Occipital lobe (tissue), 2 donors: ENCODE measurements around the gene RNF187. TPM values are rescaled to one million over a fixed set of nuclear protein-coding genes. Genes with fewer than 3 reads are reported as not detected.
"Not testable (repeated sequence)": the region's sequence is repeated elsewhere in the genome, so short reads cannot be mapped to it uniquely, and the experiment has no call there.

Source experiments
- DNase-seq: peaks from one replicate; lab custom pipeline; 2025; lab: John Stamatoyannopoulos, UW
- total RNA-seq: library from RNA; depleted of rRNA; stranded (reverse); fragments of >200 nt; gene quantifications from one replicate; pipeline ENCODE4 v1.2.3, GENCODE V29; 2014

Gene RNF187
- total RNA-seq, 1 donor from 2014 or later, result 61.9 TPM

DNA sequence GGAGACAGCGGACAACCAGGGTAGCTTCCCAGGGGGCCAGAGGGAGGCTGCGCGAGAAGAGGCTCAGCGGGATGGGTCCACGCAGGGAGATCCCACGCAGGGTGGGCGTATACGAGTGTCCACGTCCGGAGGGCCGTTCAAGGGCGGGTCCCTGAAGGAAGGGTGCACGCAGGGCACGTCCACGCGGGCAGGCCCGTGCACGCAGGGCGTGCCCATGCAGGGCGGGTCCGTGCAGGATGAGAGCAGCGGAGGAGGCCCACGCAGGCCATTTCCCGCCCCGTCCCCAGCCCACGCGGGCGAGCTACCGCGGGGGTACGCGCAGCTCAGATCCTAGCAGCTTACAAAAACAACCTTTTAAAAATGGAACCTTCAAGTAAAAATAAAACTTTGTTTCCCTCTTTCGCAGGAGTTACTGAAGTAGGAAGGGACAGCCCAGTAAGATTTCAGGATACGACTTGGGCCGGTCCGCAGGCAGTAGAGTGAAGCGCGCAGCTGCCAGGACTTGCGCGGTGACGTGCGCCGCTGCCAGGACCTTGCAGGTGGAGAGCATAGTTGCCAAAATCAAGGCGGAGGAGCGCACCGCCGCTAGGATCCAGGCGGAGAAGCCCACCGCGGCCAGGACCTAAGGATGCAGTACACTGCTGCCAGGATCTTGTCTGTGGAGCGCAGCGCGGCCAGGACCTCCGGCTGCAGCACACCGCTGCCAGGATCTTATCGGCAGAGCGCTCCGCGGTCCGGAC, 416 bp upstream of the RNF187 start:
- DNase-seq, result peak; percentile 85

DNA sequence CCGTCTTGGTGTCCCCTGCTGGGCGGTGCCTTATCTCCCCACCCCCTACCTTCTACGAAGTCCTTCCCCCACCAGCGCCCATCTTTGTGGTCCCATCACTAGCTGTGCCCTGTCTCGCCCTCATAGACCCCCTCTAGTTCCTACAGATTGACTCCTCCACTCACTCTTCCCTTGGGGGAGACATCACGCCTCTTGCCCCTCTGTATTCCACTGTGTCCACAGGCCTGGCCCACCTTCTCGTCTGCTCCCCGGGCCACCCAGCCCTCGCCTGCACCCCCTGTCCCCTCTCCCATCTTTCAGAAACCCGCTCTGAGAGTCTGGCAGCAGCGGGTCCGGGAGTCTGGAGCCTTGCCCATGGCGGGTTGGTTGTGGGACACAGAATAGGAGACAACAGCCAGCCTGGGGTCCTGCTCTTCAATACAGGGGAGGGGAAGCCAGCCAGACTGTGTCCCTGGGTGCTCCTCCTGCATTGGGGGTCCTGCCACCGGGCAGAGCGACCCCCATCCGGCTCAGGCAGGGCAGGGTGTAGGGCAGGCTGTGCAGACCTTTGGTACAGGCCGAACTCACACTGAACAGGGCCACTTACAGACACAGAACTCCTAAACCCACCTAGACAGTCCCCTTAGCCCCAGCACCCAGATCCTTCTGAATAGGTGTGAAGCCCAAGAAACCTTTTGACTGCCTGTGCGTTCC, 1.1 kb downstream of the RNF187 start:
- no peak for DNase-seq

GRCh38 chr1:228488818-228489674, 1.9 kb downstream of the RNF187 start:
- DNase-seq, result no peak

- no peak for DNase-seq
Observed at GRCh38 chr1:228490120-228491078, 3.2 kb downstream of the RNF187 start.

- DNase-seq, result no peak
Observed at GRCh38 chr1:228493141-228494043, 6.2 kb downstream of the RNF187 start.

GRCh38 chr1:228494044-228494353, 6.8 kb downstream of the RNF187 start:
- DNase-seq, result no peak

DNA sequence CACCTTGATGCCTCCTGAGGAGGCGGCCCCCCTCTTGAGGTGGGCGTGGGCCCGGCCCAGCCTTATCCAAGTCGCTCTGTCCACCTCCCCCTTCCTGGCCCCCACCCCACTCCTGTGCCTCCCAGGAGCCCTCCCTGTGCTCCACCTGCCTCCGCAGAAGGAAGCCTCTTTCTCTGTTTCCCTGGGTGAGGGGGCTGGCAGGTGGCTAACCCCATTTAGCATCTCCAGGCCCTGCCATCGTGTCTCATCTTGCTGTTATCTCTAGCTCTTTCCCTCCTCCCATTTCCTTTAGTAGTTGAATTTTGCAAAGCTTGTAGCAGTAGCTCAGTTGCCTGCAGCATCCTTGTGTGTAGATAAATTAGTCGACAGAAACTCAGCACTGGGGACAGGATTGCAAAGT, 7.2 kb downstream of the RNF187 start:
- DNase-seq, result no peak

GRCh38 chr1:228494970-228495853, 8.0 kb downstream of the RNF187 start:
- DNase-seq, result no peak

DNA sequence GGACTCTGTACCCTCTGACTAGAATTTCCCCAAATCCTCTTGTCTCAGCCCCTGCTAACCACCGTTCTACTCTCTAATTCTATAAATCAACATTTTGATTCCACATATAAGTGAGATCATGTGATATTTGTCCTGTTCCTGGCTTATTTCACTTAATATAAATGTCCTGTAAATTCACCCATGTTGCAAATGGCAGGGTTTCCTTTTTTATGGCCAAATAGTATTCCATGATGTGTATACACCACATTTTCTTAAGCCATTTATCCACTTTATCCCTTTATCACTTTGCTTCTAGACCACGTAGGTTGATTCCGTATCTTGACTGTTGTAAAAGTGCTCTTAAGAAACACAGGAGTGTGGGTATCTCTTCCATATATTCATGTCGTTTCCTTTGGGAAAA, 8.9 kb downstream of the RNF187 start:
- DNase-seq, result no peak

DNA sequence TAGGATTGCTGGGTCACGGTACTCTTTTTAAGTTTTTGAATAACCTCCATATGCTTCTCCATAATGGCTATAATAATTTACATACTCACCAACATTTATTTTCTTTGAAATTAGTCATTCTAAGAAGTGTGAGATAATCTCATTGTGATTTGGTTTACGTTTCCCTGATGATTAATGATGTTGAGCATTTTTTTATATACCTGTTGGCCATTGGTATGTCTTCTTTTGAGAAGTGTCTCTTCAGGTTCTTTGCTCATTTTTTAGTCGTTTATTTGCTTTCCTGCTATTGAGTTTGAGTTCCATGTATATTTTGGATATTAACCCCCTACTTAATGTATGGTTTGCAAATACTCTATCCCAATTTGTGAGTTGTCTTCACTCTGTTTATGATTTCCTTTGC, 9.3 kb downstream of the RNF187 start:
- no peak for DNase-seq

DNA sequence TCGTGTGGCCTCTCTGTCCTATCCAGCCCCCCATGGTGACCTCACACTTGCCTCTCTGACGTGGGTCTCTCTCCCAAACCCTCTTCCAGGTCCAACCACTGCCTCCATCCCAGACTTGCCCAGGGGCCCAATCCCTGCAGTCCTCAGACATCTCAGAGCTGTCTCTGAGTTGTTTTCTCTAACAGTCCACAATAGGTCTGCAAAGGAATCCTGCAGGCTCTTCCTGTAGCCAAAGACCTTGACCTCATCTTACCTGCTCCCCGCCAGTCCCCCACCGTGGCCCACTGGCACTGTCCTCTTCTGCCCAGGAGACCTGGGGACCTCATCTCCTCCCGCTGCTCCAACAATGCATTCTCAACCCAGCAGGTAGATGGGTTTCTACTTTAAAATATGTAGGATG, 10.0 kb downstream of the RNF187 start:
- DNase-seq, result no peak

DNA sequence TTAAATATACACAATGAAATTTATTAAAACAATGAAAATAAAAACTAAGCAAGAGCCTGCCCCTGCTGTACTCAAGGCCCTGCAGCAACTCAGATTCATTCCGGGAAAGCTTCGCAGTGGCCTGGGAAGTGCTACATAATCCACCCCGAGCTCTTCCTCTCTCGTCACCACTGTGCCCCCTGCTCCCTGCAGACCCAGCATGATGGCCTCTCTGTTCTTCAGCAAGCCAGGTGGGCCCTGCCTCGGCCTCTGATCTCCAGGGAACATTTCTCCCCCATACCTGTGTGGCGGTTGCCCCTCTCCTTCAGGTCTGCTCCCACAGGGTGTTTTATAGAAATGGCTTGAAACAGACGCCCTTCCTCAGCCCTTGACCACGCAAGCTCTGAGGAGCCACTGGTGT, 10.6 kb downstream of the RNF187 start:
- no peak for DNase-seq

- DNase-seq, result no peak
Observed at GRCh38 chr1:228500143-228500734, 13.1 kb downstream of the RNF187 start.

DNA sequence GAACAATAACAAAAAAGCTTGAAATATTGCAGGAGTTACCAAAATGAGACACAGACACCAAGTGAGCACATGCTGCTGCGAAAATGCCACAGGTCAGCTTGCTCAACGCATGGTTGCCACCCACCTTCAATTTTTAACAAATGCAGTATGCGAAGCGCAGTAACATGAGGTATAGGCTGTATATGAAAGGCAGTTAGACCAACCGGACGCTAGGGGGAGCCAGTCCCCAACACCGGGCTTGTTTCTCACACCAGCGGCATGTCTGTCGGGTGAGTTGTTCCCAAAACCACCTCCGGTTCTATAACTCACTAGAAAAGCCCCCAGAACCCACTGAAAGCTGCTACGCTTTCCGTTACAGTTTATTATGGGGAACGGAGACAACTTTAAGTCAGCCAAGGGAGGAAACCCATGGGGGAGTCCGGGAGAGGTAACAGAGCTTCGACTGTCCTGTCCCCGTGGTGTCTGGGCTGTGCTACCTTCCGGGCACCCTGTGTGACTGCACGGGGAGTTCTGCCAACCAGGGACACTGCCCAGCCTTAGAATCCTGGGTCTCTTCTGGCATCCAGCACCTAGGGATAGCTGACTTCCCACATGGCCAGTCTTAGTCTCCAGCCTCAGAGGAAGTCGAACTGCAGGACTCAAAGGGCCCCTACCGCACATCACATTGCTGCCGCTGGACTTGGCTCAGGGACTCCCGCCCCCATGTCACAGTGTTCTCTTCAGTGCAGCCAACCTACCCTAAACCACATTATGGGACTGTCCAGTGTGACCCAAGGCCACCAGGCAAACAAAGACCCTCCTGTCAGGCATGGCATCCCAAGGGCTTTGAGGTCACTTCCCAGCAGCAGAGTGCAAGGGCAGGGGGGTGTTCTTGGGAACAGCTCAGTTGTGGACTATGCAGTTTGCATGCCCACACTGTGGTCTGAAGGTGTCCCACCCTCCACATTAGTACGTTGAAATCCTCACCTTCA, 14.0 kb downstream of the RNF187 start:
- DNase-seq, result peak; percentile 72

DNA sequence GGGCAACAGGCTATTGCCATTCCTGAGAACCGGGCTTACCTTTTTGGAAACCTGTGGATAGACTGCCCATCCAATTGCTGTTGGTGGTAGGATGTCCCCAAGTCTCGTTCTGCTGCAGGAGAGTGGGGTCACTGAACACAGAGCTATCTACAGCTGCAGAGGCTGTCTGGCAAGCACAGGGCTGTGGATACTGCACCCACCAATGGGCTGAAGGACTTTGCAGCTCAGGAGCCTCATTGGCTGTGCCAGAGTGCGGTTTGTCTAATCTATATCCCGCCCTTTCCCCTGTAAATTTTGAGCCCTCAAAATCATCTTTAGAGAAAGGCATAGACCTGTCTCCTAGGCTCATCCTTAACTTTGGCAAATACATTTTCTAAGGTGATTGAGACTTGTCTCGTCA, 15.3 kb downstream of the RNF187 start:
- DNase-seq, result no peak

- DNase-seq, result not testable (repeated sequence)
Observed at GRCh38 chr1:228505944-228506343, 18.8 kb downstream of the RNF187 start.

GRCh38 chr1:228507961-228508652, 20.9 kb downstream of the RNF187 start:
- DNase-seq, result no peak
